Caki2 (cell line): ENCODE measurements around the gene AP1M2. TPM values are rescaled to one million over a fixed set of nuclear protein-coding genes. Genes with fewer than 3 reads are reported as not detected.

Experiments used
- total RNA-seq: library from RNA; depleted of rRNA; stranded (reverse); fragments of >200 nt; shearing (Covaris generic); gene quantifications from 2 replicates; pipeline ENCODE4 v1.2.3, GENCODE V29; 2014; ENCODE audit warnings: low replicate concordance; rRNA removed

AP1M2 gene
- total RNA-seq, 1 experiment from 2014 or later = 48.7 TPM

Other genes starting within 250 kb of the AP1M2 start
- 10.1 and 12.2 TPM in 2 replicates for gene ICAM3, start 247.7 kb downstream of the AP1M2 start, total RNA-seq
- 34.3 and 47.6 TPM in 2 replicates for gene TYK2, start 206.7 kb downstream of the AP1M2 start, total RNA-seq
- gene CDC37, start 183.8 kb downstream of the AP1M2 start, total RNA-seq = 120 and 175 TPM in 2 replicates
- 0.20 and 3.6 TPM in 2 replicates for gene PDE4A, start 166.8 kb downstream of the AP1M2 start, total RNA-seq
- gene KEAP1, start 84.0 kb downstream of the AP1M2 start, total RNA-seq = 98.3 and 114 TPM in 2 replicates
- 4.6 and 11.6 TPM in 2 replicates for gene S1PR5, start 69.9 kb downstream of the AP1M2 start, total RNA-seq
- 17.8 and 38.4 TPM in 2 replicates for gene ATG4D, start 43.4 kb downstream of the AP1M2 start, total RNA-seq
- gene KRI1, start 21.3 kb downstream of the AP1M2 start, total RNA-seq = 7.4 and 7.5 TPM in 2 replicates
- 4.7 and 8.5 TPM in 2 replicates for gene CDKN2D, start 18.3 kb downstream of the AP1M2 start, total RNA-seq
- gene SLC44A2, start 38.2 kb upstream of the AP1M2 start, total RNA-seq = 7.1 and 13.1 TPM in 2 replicates
- gene ILF3, start 67.0 kb upstream of the AP1M2 start, total RNA-seq = 168 and 223 TPM in 2 replicates
- 32.2 and 57.9 TPM in 2 replicates for gene QTRT1, start 114.1 kb upstream of the AP1M2 start, total RNA-seq
- 331 and 362 TPM in 2 replicates for gene DNM2, start 130.8 kb upstream of the AP1M2 start, total RNA-seq
- gene TMED1, start 248.9 kb upstream of the AP1M2 start, total RNA-seq = 47.7 and 64.0 TPM in 2 replicates